ENCODE measurements around the gene RPL32.
A peak's percentile ranks its signal among the peaks of the same experiment; 100 is the strongest.
"Not testable (repeated sequence)": the region's sequence is repeated elsewhere in the genome, so short reads cannot be mapped to it uniquely, and the experiment has no call there.

RPL32 gene

DNA sequence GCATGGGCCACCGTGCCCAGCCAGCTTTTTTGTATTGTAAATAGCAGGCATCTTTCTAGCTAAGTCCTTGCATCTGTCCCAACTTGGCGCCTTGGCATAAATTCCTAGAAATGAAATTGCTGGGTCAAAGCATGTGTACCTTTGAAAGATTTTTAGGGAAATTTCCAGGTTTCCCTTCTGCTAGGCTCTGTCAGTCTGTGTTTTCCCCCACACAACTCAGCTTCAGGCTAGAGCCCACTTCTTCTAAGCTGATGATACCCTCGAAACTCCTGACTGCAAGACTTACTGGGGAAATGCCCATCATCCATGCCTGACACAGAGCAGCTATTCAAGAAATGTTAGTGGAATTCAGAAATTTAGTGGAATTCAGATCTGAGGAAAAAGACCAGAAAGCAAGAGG lies 10.8 kb upstream of the RPL32 start:
- TF ChIP-seq, protein P1, sequence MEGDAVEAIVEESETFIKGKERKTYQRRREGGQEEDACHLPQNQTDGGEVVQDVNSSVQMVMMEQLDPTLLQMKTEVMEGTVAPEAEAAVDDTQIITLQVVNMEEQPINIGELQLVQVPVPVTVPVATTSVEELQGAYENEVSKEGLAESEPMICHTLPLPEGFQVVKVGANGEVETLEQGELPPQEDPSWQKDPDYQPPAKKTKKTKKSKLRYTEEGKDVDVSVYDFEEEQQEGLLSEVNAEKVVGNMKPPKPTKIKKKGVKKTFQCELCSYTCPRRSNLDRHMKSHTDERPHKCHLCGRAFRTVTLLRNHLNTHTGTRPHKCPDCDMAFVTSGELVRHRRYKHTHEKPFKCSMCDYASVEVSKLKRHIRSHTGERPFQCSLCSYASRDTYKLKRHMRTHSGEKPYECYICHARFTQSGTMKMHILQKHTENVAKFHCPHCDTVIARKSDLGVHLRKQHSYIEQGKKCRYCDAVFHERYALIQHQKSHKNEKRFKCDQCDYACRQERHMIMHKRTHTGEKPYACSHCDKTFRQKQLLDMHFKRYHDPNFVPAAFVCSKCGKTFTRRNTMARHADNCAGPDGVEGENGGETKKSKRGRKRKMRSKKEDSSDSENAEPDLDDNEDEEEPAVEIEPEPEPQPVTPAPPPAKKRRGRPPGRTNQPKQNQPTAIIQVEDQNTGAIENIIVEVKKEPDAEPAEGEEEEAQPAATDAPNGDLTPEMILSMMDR (IDR thresholded peaks at IDR 0.05; ENCODE audit: low read depth, low read length): no peak
- in situ Hi-C loops (cut with HindIII; ENCODE audit: low sequenced_read_pairs): no loop called here
- DNase-seq (ENCODE audit: low read depth, low spot score): no peak
- no peak overlapping the region for H3K4me3 ChIP-seq (ENCODE audit: low read depth, low read length)

DNA sequence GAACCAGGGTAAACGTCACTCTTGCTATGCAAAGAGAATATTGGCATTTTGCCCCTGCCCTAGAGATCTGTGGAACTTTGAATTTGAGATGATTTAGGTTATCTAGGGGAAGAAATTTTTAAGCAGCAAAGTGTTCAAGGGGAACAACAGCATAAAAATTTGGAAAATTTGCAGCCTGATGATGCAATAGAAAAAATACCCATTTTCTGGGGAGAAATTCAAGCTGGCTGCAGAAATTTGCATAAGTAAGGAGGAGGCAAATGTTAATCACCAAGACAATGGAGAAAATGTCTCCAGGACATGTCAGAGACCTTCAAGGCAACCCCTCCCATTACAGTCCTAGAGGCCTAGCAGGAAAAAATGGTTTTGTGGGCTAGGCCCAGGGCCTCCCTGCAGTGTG lies 4.4 kb upstream of the RPL32 start:
- in situ Hi-C loops (cut with HindIII; ENCODE audit: low sequenced_read_pairs): no loop called here
- TF ChIP-seq, protein P1 (IDR thresholded peaks at IDR 0.05; ENCODE audit: low read depth, low read length): no peak
- H3K4me3 ChIP-seq (ENCODE audit: low read depth, low read length): no peak overlapping the region
- no peak for DNase-seq (ENCODE audit: low read depth, low spot score)

- no peak for DNase-seq (ENCODE audit: low read depth, low spot score)
- TF ChIP-seq, protein P1 (IDR thresholded peaks at IDR 0.05; ENCODE audit: low read depth, low read length): no peak
- H3K4me3 ChIP-seq (ENCODE audit: low read depth, low read length): no peak overlapping the region
- in situ Hi-C loops (cut with HindIII; ENCODE audit: low sequenced_read_pairs): no loop called here
These were observed 1.1 kb upstream of the RPL32 start for GRCh38 chr3:12842469-12842868.

DNA sequence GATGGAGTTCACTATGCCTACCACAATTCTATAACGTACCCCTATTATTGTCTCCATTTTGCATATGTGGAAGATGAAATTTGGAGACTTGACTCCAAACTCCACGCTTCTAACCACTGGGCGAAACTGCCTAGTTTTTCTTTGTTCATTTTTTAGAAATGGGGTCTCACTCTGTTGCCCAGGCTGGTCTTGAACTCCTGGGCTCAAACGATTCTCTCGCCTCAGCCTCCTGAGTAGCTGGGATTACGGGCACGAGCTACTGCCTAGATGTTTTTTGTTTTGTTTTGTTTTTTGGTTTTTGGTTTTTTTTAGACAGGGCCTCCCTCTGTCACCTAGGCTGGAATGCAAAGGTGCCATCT lies 584 bp upstream of the RPL32 start:
- TF ChIP-seq, protein P1 (IDR thresholded peaks at IDR 0.05; ENCODE audit: low read depth, low read length): no peak
- H3K4me3 ChIP-seq (ENCODE audit: low read depth, low read length): no peak overlapping the region
- in situ Hi-C loops (cut with HindIII; ENCODE audit: low sequenced_read_pairs): no loop called here
- DNase-seq (ENCODE audit: low read depth, low spot score): no peak

GRCh38 chr3:12840591-12841148 lies 695 bp downstream of the RPL32 start:
- DNase-seq (ENCODE audit: low read depth, low spot score): no peak
- in situ Hi-C loops (cut with HindIII; ENCODE audit: low sequenced_read_pairs): no loop called here
- peak overlapping the region; percentile 100 for H3K4me3 ChIP-seq (ENCODE audit: low read depth, low read length)
- TF ChIP-seq, protein P1 (IDR thresholded peaks at IDR 0.05; ENCODE audit: low read depth, low read length): no peak

GRCh38 chr3:12840148-12840547 lies 1.2 kb downstream of the RPL32 start:
- DNase-seq (ENCODE audit: low read depth, low spot score); in situ Hi-C loops (cut with HindIII; ENCODE audit: low sequenced_read_pairs): not testable (repeated sequence)
- H3K4me3 ChIP-seq (ENCODE audit: low read depth, low read length): peak overlapping the region; percentile 100

DNA sequence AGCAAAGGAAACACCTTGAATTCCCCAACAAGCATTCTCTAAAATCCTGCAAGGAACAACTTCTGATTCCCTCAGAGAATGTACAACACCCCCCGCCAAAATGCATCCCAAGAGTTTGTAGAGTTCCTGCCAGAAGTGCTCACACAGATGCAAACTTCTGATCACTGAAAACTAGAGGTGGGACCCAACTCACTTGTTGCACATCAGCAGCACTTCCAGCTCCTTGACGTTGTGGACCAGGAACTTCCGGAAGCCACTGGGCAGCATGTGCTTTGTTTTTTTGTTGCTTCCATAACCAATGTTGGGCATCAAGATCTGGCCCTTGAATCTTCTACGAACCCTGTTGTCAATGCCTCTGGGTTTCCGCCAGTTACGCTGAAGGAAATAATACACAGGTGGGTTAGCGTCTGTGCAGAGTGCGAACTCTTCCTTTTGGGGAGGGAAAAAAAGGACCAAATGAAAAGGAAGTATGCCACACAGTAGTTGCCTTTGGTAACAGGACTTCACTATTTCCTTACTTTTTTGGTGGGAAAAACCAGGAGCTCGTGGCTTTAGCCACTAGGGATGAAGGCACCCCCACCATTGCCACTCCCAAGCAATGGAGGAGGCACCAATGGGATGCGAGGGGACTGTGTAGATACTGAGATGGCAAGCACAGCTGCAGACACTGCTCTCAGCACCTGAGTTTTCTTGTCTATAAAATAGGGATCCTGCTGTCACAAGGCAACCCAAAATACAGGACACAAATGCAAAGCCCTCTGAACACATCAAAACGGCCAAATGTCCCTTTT lies 2.0 kb downstream of the RPL32 start:
- TF ChIP-seq, protein P1 (IDR thresholded peaks at IDR 0.05; ENCODE audit: low read depth, low read length): no peak
- no peak for DNase-seq (ENCODE audit: low read depth, low spot score)
- in situ Hi-C loops (cut with HindIII; ENCODE audit: low sequenced_read_pairs): no loop called here
- H3K4me3 ChIP-seq (ENCODE audit: low read depth, low read length): peak overlapping the region; percentile 100

Measured in astrocyte of the spinal cord (primary cell).